AG09319 (cell line): ENCODE results near the gene PDHA1.

ENCODE experiments used
- DNase-seq: peaks from one replicate; pipeline ENCODE4 v3.0.0-alpha.2; 2010; ENCODE audit warnings: low read depth; ENCODE audit errors: extremely low read depth
- CTCF ChIP-seq: IDR thresholded peaks from 2 replicates; pipeline ENCODE4 v1.5.1; 2011; ENCODE audit warnings: low read depth, mild to moderate bottlenecking, inconsistent platforms, low read length, moderate library complexity

Gene PDHA1

GRCh38 chrX:19358521-19358920, 14.8 kb downstream of the PDHA1 start:
- DNase-seq: no peak
- TF ChIP-seq CTCF: no peak

- TF ChIP-seq CTCF: no peak
- DNase-seq: no peak
These were observed 17.2 kb downstream of the PDHA1 start for GRCh38 chrX:19360903-19361302.

GRCh38 chrX:19361701-19362100, 18.0 kb downstream of the PDHA1 start:
- no peak for TF ChIP-seq CTCF
- DNase-seq: no peak

GRCh38 chrX:19368576-19368975, 24.8 kb downstream of the PDHA1 start:
- no peak for TF ChIP-seq CTCF
- no peak for DNase-seq

- TF ChIP-seq CTCF: no peak
- DNase-seq: no peak
These were observed 26.3 kb downstream of the PDHA1 start for GRCh38 chrX:19370061-19370460.

- peak; percentile 73 for TF ChIP-seq CTCF
- peak; percentile 24 for DNase-seq
These were observed 28.4 kb downstream of the PDHA1 start for GRCh38 chrX:19372170-19372546.

- TF ChIP-seq CTCF: no peak
- DNase-seq: no peak
These were observed 29.0 kb downstream of the PDHA1 start for GRCh38 chrX:19372547-19373331.
